ENCODE data around the gene NFATC1.

DNA sequence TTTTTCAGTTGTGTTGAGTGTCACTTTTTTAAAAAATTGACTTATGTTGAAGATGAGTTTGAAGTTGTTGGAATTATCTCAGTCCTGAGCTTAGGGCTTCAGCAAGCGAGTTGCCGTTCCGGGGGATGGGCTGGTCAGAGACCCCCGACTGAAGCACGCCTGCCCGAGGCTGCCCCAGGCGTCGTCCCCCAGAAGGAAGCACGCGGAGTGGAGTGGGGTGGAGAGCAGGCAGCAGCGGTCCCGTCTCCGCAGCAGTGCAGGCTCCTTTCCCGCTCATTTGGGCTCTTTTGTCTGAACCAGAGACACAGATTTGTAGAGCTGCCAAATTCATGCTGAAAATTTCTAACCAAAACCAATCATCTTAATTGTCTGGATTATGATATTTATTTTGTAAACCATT lies 33.7 kb downstream of the NFATC1 start:
- TF ChIP-seq, protein P1, sequence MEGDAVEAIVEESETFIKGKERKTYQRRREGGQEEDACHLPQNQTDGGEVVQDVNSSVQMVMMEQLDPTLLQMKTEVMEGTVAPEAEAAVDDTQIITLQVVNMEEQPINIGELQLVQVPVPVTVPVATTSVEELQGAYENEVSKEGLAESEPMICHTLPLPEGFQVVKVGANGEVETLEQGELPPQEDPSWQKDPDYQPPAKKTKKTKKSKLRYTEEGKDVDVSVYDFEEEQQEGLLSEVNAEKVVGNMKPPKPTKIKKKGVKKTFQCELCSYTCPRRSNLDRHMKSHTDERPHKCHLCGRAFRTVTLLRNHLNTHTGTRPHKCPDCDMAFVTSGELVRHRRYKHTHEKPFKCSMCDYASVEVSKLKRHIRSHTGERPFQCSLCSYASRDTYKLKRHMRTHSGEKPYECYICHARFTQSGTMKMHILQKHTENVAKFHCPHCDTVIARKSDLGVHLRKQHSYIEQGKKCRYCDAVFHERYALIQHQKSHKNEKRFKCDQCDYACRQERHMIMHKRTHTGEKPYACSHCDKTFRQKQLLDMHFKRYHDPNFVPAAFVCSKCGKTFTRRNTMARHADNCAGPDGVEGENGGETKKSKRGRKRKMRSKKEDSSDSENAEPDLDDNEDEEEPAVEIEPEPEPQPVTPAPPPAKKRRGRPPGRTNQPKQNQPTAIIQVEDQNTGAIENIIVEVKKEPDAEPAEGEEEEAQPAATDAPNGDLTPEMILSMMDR (IDR thresholded peaks at IDR 0.05; ENCODE audit: low read length), result no peak
- TF ChIP-seq EZH2 (IDR thresholded peaks at IDR 0.05; ENCODE audit: borderline replicate concordance, low read length), result no peak
